ENCODE measurements around the gene ZNF708.
"Not testable (repeated sequence)": the region's sequence is repeated elsewhere in the genome, so short reads cannot be mapped to it uniquely, and the experiment has no call there.

ZNF708 gene

DNA sequence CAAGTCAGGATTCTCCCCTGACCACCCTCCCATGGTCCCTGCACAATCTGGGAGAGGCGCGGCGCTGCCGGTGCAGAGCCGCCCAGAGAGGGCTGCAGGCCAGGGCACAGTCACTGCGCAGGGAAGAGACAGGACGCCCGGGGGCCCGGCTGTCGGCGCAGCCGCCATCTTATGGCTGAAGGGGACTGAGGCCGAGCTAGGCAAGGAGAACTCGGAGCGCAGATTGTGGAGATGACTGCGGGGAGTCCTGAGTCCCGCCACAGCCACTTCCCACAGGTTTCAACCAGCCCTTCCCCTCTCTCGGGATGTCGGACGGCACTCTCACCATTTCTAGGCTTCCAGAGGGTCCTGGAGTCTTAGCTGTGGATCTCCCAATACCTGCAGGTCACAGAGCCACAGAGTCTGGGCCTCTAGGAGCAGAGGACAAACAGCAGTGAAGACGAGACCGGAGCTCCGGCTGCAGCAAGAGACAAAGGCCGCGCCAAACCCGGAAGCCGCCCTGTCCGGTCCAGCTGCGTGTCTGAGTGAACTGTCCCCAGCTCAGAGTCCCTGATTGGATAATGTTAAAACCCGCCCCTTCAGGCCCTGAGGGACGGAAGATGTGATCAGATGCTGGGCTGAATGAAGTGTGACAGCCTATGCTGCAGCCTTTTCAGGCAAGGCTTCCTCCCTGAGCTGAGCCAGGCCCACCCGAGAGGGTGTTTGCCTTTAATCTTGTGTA is at the start of gene ZNF708:
Gene ZNF708 (minus strand): TSS at position 526 of the 721 bp plus-strand sequence. CDS start 198 bp downstream, at position 328.
- in situ Hi-C loops (cut with HindIII; ENCODE audit: low pct_unique_long_range_greater_than_20kb, low sequenced_read_pairs), result no loop called here
- TF ChIP-seq JUND (IDR thresholded peaks at IDR 0.05; ENCODE audit: low read depth), result no peak

DNA sequence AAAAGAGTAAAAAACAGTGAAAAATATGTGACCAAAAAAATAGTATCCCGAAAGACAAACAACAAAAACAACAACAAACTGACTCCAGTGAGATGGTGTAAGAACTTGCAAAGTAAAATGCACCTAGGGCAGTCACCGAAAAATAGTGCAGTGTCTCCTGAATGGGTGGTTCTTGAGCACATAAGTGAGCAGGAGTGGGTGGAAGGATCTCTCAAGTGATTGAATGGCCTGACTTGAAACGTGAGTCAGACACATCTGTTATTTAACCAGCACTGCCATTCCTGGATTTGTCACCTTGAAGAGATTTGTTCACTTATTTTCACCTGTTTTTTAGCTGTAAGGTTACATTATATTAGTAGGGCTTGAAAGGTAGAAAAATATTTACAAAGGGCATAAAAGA is 33.1 kb upstream of the ZNF708 start:
- TF ChIP-seq JUND (IDR thresholded peaks at IDR 0.05; ENCODE audit: low read depth), result no peak
- in situ Hi-C loops (cut with HindIII; ENCODE audit: low pct_unique_long_range_greater_than_20kb, low sequenced_read_pairs), result no loop called here

More for the DNA sequence above, at the start of gene ZNF708:
- peak; percentile 53 to 96 for DNase-seq (ENCODE audit: low read depth in 1 of 2, low spot score in 1 of 2)

DNA sequence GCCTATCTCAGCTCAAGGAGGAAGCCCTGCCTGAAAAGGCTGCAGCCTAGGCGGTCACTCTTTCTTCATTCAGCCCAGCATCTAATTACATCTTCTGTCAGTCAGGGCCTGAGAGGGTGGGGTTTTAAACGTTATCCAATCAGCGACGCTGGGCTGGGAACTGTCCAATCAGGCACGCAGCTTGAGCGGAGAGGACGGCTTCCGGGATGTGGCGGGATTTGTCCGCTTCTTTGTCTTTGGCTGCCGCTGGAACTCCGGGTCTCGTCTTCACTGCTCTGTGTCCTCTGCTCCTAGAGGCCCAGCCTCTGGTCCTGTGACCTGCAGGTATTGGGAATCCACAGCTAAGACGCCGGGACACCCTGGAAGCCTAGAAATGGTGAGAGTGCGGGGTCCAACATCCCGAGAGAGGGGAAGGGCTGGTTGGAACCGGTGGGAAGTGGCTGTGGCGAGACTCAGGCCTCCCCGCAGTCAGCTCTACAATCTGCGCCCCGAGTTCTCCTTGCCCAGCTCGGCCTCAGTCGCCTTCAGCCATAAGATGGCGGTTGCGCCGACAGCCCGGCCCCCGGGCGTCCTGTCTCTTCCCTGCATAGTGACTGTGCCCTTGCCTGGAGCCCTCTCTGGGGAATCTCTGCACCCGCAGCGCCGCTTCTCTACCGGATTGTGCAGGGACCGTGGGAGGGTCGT is 29.7 kb upstream of the ZNF708 start, which contains the start of gene ZNF738:
Gene ZNF738 (plus strand): TSS at position 233 of the 684 bp plus-strand sequence. CDS start 141 bp downstream, at position 374.
- no peak for TF ChIP-seq JUND (IDR thresholded peaks at IDR 0.05; ENCODE audit: low read depth)
- in situ Hi-C loops (cut with HindIII; ENCODE audit: low pct_unique_long_range_greater_than_20kb, low sequenced_read_pairs), result no loop called here

More for the DNA sequence above, 33.1 kb upstream of the ZNF708 start:
- no peak for DNase-seq (ENCODE audit: low read depth in 1 of 2, low spot score in 1 of 2)

DNA sequence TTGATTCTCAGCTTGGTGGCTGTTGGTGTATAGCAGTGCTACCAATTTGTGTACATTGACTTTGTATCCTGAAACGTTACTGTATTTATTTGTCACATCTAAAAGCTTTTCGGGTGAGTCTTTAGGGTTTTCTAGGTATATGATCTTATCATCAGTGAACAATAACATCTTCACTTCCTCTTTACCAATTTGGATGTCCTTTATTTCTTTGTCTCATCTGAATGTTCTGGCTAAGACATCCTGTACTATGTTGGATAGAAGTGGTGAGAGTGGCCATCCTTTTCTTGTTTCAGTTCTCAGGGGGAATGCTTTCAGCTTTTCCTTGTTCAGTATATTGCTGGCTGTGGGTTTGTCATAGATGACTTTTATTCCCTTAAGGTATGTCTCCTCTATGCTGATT is 23.6 kb upstream of the ZNF708 start:
- no peak for DNase-seq (ENCODE audit: low read depth in 1 of 2, low spot score in 1 of 2)
- in situ Hi-C loops (cut with HindIII; ENCODE audit: low pct_unique_long_range_greater_than_20kb, low sequenced_read_pairs), result no loop called here
- TF ChIP-seq JUND (IDR thresholded peaks at IDR 0.05; ENCODE audit: low read depth), result no peak

More for the DNA sequence above, 29.7 kb upstream of the ZNF708 start, which contains the start of gene ZNF738:
- peak; percentile 79 to 96 for DNase-seq (ENCODE audit: low read depth in 1 of 2, low spot score in 1 of 2)

DNA sequence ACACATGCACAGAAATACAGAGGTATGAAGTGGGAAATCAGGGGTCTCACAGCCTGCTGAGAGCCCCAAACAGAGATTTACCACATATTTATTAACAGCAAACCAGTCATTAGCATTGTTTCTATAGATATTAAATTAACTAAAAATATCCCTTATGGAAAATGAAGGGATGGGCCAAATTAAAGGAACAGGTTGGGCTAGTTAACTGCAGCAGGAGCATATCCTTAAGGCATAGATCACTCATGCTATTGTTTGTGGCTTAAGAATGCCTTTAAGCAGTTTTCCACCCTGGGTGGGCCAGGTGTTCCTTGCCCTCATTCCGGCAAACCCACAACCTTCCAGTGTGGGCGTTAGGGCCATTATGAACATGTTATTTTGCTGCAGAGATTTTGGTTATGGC is 15.6 kb upstream of the ZNF708 start:
- in situ Hi-C loops (cut with HindIII; ENCODE audit: low pct_unique_long_range_greater_than_20kb, low sequenced_read_pairs); DNase-seq (ENCODE audit: low read depth in 1 of 2, low spot score in 1 of 2): not testable (repeated sequence)

DNA sequence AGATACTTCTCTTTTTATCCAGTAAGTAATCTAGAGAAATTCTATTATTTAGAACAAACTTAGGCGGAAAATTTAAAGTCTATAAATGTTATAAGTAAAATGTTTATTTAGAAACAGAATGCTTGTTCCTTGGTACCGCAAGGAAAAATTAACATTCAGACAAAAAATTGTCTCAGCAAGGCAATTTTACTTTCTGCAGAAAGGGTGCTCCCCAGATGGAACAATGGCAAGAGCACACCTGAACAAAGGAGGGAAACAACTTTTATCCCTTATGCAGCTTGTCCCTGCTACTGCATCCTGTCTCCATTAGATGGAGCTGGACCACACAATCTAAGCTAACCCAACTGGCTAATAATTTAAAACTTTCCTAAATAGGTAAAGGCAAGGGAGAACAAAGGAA is 6.5 kb upstream of the ZNF708 start:
- TF ChIP-seq JUND (IDR thresholded peaks at IDR 0.05; ENCODE audit: low read depth), result no peak
- DNase-seq (ENCODE audit: low read depth in 1 of 2, low spot score in 1 of 2), result no peak
- in situ Hi-C loops (cut with HindIII; ENCODE audit: low pct_unique_long_range_greater_than_20kb, low sequenced_read_pairs), result no loop called here

DNA sequence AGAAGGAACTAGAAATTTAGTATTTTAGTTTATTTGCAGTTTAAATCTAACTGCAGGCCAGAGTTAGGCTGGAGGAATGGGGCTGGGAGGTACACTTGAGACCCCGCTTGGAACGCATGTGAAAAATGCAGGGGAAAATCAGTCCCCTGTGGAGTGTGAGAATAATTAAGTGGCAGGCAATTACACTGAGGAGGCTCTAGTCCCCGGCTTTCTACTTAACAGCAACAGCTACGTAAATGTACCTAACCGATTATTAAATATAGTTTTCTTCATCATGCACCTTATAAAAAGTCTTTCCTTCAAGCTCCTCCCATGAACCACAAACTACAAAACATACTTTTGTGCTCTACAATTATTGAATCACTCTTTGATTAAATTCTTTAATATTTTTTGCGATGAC is 804 bp downstream of the ZNF708 start:
- no peak for DNase-seq (ENCODE audit: low read depth in 1 of 2, low spot score in 1 of 2)
- in situ Hi-C loops (cut with HindIII; ENCODE audit: low pct_unique_long_range_greater_than_20kb, low sequenced_read_pairs), result no loop called here
- no peak for TF ChIP-seq JUND (IDR thresholded peaks at IDR 0.05; ENCODE audit: low read depth)

DNA sequence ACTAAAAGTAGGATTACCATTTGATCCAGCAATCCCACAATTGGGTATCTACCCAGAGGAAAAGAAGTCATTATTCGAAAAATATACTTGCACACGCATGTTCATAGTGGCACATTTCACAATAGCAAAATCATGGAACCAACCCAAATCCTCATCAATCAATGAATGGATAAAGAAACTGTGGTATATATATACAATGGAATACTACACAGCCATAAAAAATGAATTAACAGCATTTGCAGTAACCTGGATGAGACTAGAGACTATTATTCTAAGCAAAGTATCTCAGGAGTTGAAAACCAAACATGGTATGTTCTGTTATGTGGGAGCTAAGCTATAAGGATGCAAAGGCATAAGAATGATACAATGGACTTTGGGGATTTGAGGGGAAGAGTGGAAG is 3.0 kb downstream of the ZNF708 start:
- in situ Hi-C loops (cut with HindIII; ENCODE audit: low pct_unique_long_range_greater_than_20kb, low sequenced_read_pairs), result no loop called here
- no peak for DNase-seq (ENCODE audit: low read depth in 1 of 2, low spot score in 1 of 2)
- TF ChIP-seq JUND (IDR thresholded peaks at IDR 0.05; ENCODE audit: low read depth), result no peak

DNA sequence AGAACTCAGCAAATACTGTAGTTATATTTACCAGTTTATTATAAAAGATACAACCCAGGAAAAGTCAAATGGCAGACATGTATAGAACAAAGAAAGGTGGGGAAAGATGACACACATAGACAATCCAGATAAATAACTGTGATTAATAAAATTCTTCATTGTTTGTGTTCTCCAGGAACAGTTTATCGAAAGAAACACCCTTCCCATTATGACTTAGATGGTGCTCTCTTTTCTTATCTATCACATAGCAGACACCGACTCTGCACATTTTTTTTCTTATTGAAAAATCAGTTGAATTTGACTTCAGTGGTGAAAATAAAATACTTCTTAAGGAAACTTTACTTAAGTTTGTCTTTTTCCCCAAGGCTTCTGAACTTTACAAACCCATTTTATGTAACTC is 6.2 kb downstream of the ZNF708 start:
- DNase-seq (ENCODE audit: low read depth in 1 of 2, low spot score in 1 of 2), result no peak
- in situ Hi-C loops (cut with HindIII; ENCODE audit: low pct_unique_long_range_greater_than_20kb, low sequenced_read_pairs), result no loop called here

DNA sequence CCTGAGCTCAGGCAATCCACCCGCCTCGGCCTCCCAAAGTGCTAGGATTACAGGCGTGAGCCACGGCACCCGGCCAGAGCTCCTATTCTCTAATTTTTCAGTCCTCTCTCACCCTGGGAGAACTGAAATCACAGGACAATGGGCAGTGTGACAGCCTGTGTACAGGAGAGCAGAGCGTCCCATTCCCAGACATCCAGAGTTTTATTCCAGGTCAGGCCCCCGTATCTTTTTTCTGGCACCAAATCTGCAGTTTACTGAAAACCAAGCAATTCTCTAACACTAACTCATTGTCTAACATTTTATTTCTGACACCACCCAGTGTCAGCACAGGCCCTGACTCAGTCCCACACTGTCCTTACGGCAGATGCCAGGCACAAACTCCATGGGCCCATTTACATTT is 6.7 kb downstream of the ZNF708 start:
- in situ Hi-C loops (cut with HindIII; ENCODE audit: low pct_unique_long_range_greater_than_20kb, low sequenced_read_pairs), result no loop called here
- TF ChIP-seq JUND (IDR thresholded peaks at IDR 0.05; ENCODE audit: low read depth), result no peak
- DNase-seq (ENCODE audit: low read depth in 1 of 2, low spot score in 1 of 2), result no peak

More for the DNA sequence above, 6.2 kb downstream of the ZNF708 start:
- TF ChIP-seq JUND (IDR thresholded peaks at IDR 0.05; ENCODE audit: low read depth), result no peak

DNA sequence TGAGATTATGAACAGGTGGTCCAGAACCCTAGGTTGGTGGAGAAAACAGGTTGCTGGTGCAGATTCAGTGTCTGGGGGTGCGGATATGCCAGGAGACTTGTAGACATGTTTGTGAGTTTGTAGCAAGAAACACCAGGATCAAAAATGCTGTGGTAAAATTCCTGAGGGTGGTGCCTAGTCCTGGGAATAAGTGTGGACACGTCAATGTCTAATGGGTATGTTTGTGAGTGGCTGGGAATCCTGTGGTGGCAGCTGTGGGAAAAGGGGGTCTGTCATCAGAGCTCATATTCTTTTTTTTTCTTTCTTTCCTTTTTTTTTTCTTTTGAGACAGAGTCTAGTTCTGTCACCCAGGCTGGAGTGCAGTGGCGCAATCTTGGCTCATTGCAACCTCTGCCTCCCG is 7.2 kb downstream of the ZNF708 start:
- no peak for DNase-seq (ENCODE audit: low read depth in 1 of 2, low spot score in 1 of 2)
- TF ChIP-seq JUND (IDR thresholded peaks at IDR 0.05; ENCODE audit: low read depth), result no peak
- in situ Hi-C loops (cut with HindIII; ENCODE audit: low pct_unique_long_range_greater_than_20kb, low sequenced_read_pairs), result no loop called here

DNA sequence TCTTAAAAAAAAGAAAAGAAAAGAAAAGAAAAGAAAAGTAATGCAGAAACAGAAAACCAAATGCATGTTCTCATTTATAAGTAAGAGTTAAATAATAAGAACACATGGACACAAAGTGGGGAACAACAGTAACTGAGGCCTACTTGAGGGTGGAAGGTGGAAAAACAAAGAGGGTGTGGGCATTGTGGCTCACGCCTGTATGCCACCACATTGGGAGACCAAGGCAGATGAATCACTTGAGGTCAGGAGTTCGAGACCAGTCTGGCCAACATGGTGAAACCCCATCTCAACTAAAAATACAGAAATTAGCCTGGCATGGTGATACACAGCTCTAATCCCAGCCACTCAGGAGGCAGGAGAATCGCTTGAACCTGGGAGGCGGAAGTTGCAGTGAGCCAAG is 8.1 kb downstream of the ZNF708 start:
- no peak for TF ChIP-seq JUND (IDR thresholded peaks at IDR 0.05; ENCODE audit: low read depth)
- DNase-seq (ENCODE audit: low read depth in 1 of 2, low spot score in 1 of 2), result no peak
- in situ Hi-C loops (cut with HindIII; ENCODE audit: low pct_unique_long_range_greater_than_20kb, low sequenced_read_pairs), result no loop called here

DNA sequence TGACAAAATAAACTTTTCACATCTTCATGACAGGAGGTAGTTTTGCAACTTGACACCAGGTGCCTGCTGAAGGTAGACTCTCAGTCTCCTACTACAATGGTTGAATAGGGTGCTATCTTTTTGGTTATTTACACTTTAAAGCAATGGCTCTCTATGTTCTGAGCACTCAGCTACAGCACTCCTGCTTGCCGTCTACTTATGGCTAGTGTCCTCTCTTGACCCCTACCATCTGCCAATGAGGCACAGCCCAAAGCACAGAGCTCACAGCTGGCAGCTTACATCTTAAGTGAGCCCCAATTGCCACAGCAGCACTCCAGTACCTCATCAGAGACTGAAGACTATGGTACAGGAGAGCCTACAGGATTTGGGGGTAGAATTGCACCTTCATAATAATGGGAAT is 11.4 kb downstream of the ZNF708 start:
- TF ChIP-seq JUND (IDR thresholded peaks at IDR 0.05; ENCODE audit: low read depth), result no peak
- in situ Hi-C loops (cut with HindIII; ENCODE audit: low pct_unique_long_range_greater_than_20kb, low sequenced_read_pairs), result no loop called here
- DNase-seq (ENCODE audit: low read depth in 1 of 2, low spot score in 1 of 2), result no peak

Measured in T47D (cell line).